Endothelial cell of umbilical vein (primary cell): ENCODE data around the gene PLA2G15. TPM values are rescaled to one million over a fixed set of nuclear protein-coding genes. Genes with fewer than 3 reads are reported as not detected.

Source experiments
- BruUV-seq: library from RNA; stranded (reverse); fragments of 400-500 nt; replicated peaks from 2 replicates; lab custom pipeline; 2021; lab: Mats Ljungman, UMichigan
- CTCF ChIA-PET: fragments of 300-600, 350-600 bp; sonication (Branson Sonifier 250); formaldehyde crosslinking; loops from one replicate; lab custom pipeline; 2021; ENCODE audit warnings: antibody characterized with exemption, inconsistent platforms; lab: Charles Lee
- POLR2A ChIA-PET: fragments of 300-600, 350-600 bp; sonication (Branson Sonifier 250); formaldehyde crosslinking; loops from one replicate; lab custom pipeline; 2021; ENCODE audit warnings: antibody characterized with exemption, inconsistent platforms; lab: Charles Lee
- DNase-seq: peaks from one replicate; pipeline ENCODE4 v3.0.0-alpha.2; 2011; ENCODE audit warnings: low read depth, low spot score
- FAIRE-seq: peaks from 2 replicates; lab custom pipeline; 2011; peaks lifted over from hg19 to GRCh38; lab: Jason Lieb, UNC
- H2AFZ ChIP-seq: 2 replicates; pipeline ENCODE4 v1.6.0; 2012; ENCODE audit warnings: low read depth, low read length, control low read depth, inconsistent platforms
- H3K27ac ChIP-seq: 2 replicates; pipeline ENCODE4 v1.5.1; 2011; ENCODE audit warnings: low read depth, mild to moderate bottlenecking, control low read depth, low read length, moderate library complexity; ENCODE audit not compliant: insufficient read depth
- H3K27me3 ChIP-seq, 2 experiments: 2 replicates each; pipeline versions ENCODE4 v1.6.0 to v1.6.1; 2011; ENCODE audit warnings: low read length in 2 of 2, mixed read lengths in 1 of 2; ENCODE audit not compliant: control insufficient read depth in 2 of 2, insufficient read depth in 2 of 2
- H3K36me3 ChIP-seq, 2 experiments: 2 replicates in 1 of 2; 3 replicates in 1 of 2; pipeline ENCODE4 v1.5.1; 2011; ENCODE audit warnings: low read length in 2 of 2, mild to moderate bottlenecking in 1 of 2, moderate library complexity in 1 of 2; ENCODE audit not compliant: control insufficient read depth in 2 of 2, insufficient read depth in 2 of 2; ENCODE audit errors: extremely low read depth in 1 of 2
- H3K4me1 ChIP-seq: 3 replicates; pipeline ENCODE4 v1.5.1; 2011; ENCODE audit warnings: mild to moderate bottlenecking, low read length; ENCODE audit not compliant: control insufficient read depth, insufficient read depth; ENCODE audit errors: extremely low read depth
- H3K4me2 ChIP-seq: 2 replicates; pipeline ENCODE4 v1.6.1; 2011; ENCODE audit warnings: low read length, control low read depth, mixed read lengths; ENCODE audit not compliant: insufficient read depth
- H3K4me3 ChIP-seq, 3 experiments: fragments of 200-600 bp in 1 of 3; sonication (generic), shearing (Covaris generic) in 1 of 3; replicated peaks in 1 of 3; 2 replicates each; pipeline ENCODE4 v1.5.1; 2011 to 2016; ENCODE audit warnings: control low read depth in 3 of 3, low read length in 3 of 3, mild to moderate bottlenecking in 2 of 3, inconsistent platforms in 1 of 3, low read depth in 1 of 3, moderate library complexity in 1 of 3; ENCODE audit not compliant: insufficient read depth in 1 of 3
- H3K79me2 ChIP-seq: 2 replicates; pipeline ENCODE4 v1.6.0; 2012; ENCODE audit warnings: low read length, inconsistent platforms; ENCODE audit not compliant: control insufficient read depth, insufficient read depth
- H3K9ac ChIP-seq: replicated peaks from 2 replicates; pipeline ENCODE3; 2011; ENCODE audit warnings: low read length, control low read depth; ENCODE audit not compliant: insufficient read depth; ENCODE audit errors: extremely low read depth
- H3K9me1 ChIP-seq: replicated peaks from 3 replicates; pipeline ENCODE4 v1.6.0; 2011; ENCODE audit warnings: mild to moderate bottlenecking, low read length; ENCODE audit not compliant: control insufficient read depth, insufficient read depth; ENCODE audit errors: extremely low read depth
- H3K9me3 ChIP-seq: replicated peaks from 2 replicates; pipeline ENCODE4 v1.5.1; 2012; ENCODE audit warnings: low read length, inconsistent platforms; ENCODE audit not compliant: control insufficient read depth, insufficient read depth
- H4K20me1 ChIP-seq: replicated peaks from 2 replicates; pipeline ENCODE3; 2011; ENCODE audit warnings: mild to moderate bottlenecking, low read length; ENCODE audit not compliant: control insufficient read depth, insufficient read depth; ENCODE audit errors: extremely low read depth
- EZH2 ChIP-seq: IDR thresholded peaks from 2 replicates; pipeline ENCODE4 v1.6.1; 2012; ENCODE audit warnings: borderline replicate concordance, low read depth, mild to moderate bottlenecking, moderate library complexity, low read length, inconsistent platforms; ENCODE audit not compliant: severe bottlenecking
- FOS ChIP-seq: IDR thresholded peaks from 2 replicates; pipeline ENCODE4 v1.6.1; 2011; ENCODE audit warnings: mild to moderate bottlenecking, low read length, moderate library complexity, borderline replicate concordance; ENCODE audit not compliant: insufficient read depth
- GATA2 ChIP-seq: IDR thresholded peaks from 2 replicates; pipeline ENCODE4 v1.7.0; 2011; ENCODE audit warnings: low read depth, mild to moderate bottlenecking, moderate library complexity, mixed read lengths, low read length; ENCODE audit not compliant: insufficient read length, insufficient read depth
- JUN ChIP-seq: IDR thresholded peaks from 2 replicates; pipeline ENCODE4 v1.6.1; 2011; ENCODE audit warnings: borderline replicate concordance, low read depth; ENCODE audit not compliant: insufficient read length, insufficient read depth
- MAX ChIP-seq: IDR thresholded peaks from 2 replicates; pipeline ENCODE4 v1.6.1; 2011; ENCODE audit not compliant: insufficient read depth, insufficient read length
- MYC ChIP-seq: IDR thresholded peaks from one replicate; pipeline ENCODE4 v1.6.1; 2011; ENCODE audit warnings: mild to moderate bottlenecking, low read depth, low read length
- POLR2AphosphoS5 ChIP-seq: IDR thresholded peaks from 2 replicates; pipeline ENCODE4 v1.6.1; 2012; ENCODE audit warnings: low read depth, mild to moderate bottlenecking, control low read depth, low read length, moderate library complexity; ENCODE audit not compliant: insufficient read depth
- dilution Hi-C: fragments of 300-500 bp; cut with MboI; formaldehyde crosslinking; loops from one replicate; pipeline ENCODE4 v1.15.0; 2019; ENCODE audit warnings: low sequenced_read_pairs; ENCODE audit not compliant: extremely low pct_ligation_motif_present
- intact Hi-C: fragments of 100-400 bp; cut with micrococcal nuclease; formaldehyde crosslinking; loops from one replicate; pipeline ENCODE4 v1.10.0; 2022
- polyA plus RNA-seq, 4 experiments: library from polyadenylated mRNA; depleted of rRNA in 3 of 4; stranded (reverse) in 3 of 4; unstranded in 1 of 4; fragments of >200 nt; gene quantifications; 2 replicates each; pipeline versions ENCODE4 v1.2.1 to v1.2.3, GENCODE V29; 2011 to 2012; ENCODE audit warnings: missing spikeins in 1 of 4
- total RNA-seq: library from RNA; stranded (reverse); gene quantifications from 2 replicates; pipeline ENCODE4 v1.2.3, GENCODE V29; 2021
- TF ChIP-seq, protein P1 (sequence below), 2 donors: IDR thresholded peaks; 1 replicate in 1 of 2; 2 replicates in 1 of 2; pipeline ENCODE4 v1.5.1; 2011; ENCODE audit warnings: low read length in 2 of 2, mild to moderate bottlenecking in 2 of 2, moderate library complexity in 2 of 2, control low read depth in 1 of 2, inconsistent platforms in 1 of 2, low read depth in 1 of 2; ENCODE audit not compliant: insufficient read depth in 1 of 2; ENCODE audit errors: extremely low read depth in 1 of 2

PLA2G15 gene
- total and polyA plus RNA-seq, 2 donors (not counting 3 experiments of a cell fraction or from before 2014, with no cell fraction given), result 24.3 to 41.8 TPM

DNA sequence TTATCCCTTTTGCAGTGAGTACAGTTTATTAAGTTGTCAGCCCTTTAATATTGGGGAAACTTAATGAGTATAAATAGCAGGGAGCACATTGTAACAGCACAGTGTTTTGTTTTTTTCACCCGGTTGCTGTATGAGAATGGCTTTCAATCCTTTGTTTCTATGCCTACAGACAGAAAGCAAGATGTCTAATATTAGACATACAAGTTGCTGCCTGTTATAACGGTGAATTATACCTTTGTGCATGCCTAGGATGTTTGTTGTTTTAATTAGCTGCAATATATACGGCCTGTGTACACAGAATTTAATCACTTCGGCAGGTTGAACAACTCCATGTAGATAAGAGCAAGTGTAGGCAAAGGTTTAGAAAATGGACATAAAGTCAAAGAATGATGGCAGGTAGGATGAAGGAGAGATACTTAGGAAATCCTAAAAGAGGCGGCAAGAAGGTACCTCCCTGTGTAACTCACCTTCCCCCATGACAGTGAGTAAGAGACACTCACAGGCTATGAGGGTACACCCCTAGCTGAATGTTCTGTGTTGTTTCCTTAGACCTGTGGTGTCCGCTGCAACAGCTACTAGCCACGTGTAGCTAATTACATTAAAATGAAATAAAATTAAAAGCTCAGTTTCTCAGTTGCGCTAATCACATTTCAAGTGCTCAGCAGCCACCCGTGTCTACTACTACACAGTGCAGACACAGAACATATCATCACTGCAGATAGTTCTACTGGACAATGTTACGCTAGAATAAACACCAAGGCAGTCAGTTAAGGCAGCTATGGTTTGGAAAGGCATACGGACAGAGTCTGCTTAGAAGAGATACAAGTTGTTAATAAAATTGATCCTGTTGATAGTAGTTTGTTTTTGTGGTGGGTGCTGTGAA, 54.6 kb downstream of the PLA2G15 start:
- TF ChIP-seq MYC (no peak), GATA2 (no peak), MAX (no peak), JUN (no peak), FOS (no peak), EZH2 (no peak), POLR2AphosphoS5 (no peak)
- TF ChIP-seq, protein P1, sequence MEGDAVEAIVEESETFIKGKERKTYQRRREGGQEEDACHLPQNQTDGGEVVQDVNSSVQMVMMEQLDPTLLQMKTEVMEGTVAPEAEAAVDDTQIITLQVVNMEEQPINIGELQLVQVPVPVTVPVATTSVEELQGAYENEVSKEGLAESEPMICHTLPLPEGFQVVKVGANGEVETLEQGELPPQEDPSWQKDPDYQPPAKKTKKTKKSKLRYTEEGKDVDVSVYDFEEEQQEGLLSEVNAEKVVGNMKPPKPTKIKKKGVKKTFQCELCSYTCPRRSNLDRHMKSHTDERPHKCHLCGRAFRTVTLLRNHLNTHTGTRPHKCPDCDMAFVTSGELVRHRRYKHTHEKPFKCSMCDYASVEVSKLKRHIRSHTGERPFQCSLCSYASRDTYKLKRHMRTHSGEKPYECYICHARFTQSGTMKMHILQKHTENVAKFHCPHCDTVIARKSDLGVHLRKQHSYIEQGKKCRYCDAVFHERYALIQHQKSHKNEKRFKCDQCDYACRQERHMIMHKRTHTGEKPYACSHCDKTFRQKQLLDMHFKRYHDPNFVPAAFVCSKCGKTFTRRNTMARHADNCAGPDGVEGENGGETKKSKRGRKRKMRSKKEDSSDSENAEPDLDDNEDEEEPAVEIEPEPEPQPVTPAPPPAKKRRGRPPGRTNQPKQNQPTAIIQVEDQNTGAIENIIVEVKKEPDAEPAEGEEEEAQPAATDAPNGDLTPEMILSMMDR (IDR thresholded peaks at IDR 0.05; ENCODE audit: extremely low read depth in 1 of 2, insufficient read depth in 1 of 2, low read depth in 1 of 2, low read length in 2 of 2), result no peak
- dilution Hi-C loops (no loop called here), intact Hi-C loops (no loop called here)
- FAIRE-seq (no peak), DNase-seq (no peak)
- Histone ChIP-seq H4K20me1 (no peaks in the 10 kb centered on the region), H3K4me2 (no peak overlapping the region), H3K4me3 (no peak overlapping the region), H3K9me3 (no peaks in the 10 kb centered on the region), H3K27ac (no peak overlapping the region), H3K36me3 (peaks cover 38 to 55% of the 10 kb centered on the region in 2 experiments), H3K9ac (no peak overlapping the region), H3K9me1 (no peaks in the 10 kb centered on the region), H3K4me1 (no peaks in the 10 kb centered on the region), H2AFZ (no peak overlapping the region), H3K79me2 (peaks cover 6% of the 10 kb centered on the region), H3K27me3 (no peaks in the 10 kb centered on the region)
- ChIA-PET POLR2A (interaction anchor here (1.3 to 1.5 kb wide), 2 partner anchors 10 to 11 kb away, joined by 3 read pairs; partner anchors contain the start of genes PRMT7 and SLC7A6OS), CTCF (interaction anchor here (1.1 to 10.9 kb wide), 6 partner anchors 10 to 42 kb away, joined by 3 to 120 read pairs (median 6); partner anchors contain the start of gene SLC7A6)
- no TSS peak for BruUV-seq
